ENCODE data around the gene TMEM50A.
"Not testable (repeated sequence)": the region's sequence is repeated elsewhere in the genome, so short reads cannot be mapped to it uniquely, and the experiment has no call there.

The TMEM50A gene

DNA sequence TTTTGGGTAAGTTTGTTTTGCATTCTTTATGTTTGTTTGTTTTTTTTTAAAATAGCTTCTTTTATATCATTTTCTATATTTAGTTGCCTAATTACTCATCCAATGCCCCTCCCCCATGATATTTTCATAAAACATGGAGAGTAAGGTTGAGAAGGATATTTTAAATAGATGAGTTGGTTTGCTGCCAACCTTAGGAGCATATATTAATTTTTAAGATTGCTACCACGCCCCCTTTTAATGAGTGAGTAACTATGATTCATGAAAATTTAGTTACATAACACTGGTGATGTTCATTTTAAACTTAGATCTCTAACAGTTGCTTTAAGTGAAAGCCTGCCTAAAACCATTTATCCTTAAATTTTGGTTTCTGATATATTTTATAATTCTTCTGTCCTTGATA, 18.7 kb downstream of the TMEM50A start:
- H3K27ac Mint-ChIP-seq = peak overlapping the region; percentile 85
- no peaks in the 10 kb centered on the region for H3K27me3 Mint-ChIP-seq
- no peaks in the 10 kb centered on the region for H3K9me3 Mint-ChIP-seq (ENCODE audit: low read depth)
- H3K4me1 Mint-ChIP-seq (ENCODE audit: low read depth) = peaks cover 35% of the 10 kb centered on the region
- H3K36me3 Mint-ChIP-seq = peaks cover 7% of the 10 kb centered on the region
- H3K4me3 Mint-ChIP-seq = peak overlapping the region; percentile 42

DNA sequence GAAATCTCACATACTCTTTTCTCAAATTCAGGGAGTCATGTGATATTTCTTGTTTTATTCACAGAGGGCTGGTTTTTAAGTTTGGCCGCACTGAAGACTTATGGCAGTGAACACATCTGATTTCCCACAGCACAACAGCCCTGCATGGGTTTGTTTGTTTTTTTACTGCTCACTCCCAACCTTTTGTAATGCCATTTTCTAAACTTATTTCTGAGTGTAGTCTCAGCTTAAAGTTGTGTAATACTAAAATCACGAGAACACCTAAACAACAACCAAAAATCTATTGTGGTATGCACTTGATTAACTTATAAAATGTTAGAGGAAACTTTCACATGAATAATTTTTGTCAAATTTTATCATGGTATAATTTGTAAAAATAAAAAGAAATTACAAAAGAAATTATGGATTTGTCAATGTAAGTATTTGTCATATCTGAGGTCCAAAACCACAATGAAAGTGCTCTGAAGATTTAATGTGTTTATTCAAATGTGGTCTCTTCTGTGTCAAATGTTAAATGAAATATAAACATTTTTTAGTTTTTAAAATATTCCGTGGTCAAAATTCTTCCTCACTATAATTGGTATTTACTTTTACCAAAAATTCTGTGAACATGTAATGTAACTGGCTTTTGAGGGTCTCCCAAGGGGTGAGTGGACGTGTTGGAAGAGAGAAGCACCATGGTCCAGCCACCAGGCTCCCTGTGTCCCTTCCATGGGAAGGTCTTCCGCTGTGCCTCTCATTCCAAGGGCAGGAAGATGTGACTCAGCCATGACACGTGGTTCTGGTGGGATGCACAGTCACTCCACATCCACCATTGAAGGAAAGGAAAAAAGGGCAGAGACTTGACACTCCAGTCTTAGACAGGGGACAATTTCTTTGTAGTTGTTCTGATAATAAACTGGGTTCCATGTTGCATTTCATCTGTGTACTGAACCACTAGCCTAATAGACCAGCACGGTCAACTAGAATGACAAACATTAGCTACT, 22.8 kb downstream of the TMEM50A start:
- Mint-ChIP-seq H3K36me3 (peaks cover 4% of the 10 kb centered on the region), H3K27me3 (no peaks in the 10 kb centered on the region), H3K4me3 (no peak overlapping the region), H3K4me1 (ENCODE audit: low read depth) (peaks cover 30% of the 10 kb centered on the region), H3K27ac (peak overlapping the region; percentile 91), H3K9me3 (ENCODE audit: low read depth) (no peaks in the 10 kb centered on the region)

DNA sequence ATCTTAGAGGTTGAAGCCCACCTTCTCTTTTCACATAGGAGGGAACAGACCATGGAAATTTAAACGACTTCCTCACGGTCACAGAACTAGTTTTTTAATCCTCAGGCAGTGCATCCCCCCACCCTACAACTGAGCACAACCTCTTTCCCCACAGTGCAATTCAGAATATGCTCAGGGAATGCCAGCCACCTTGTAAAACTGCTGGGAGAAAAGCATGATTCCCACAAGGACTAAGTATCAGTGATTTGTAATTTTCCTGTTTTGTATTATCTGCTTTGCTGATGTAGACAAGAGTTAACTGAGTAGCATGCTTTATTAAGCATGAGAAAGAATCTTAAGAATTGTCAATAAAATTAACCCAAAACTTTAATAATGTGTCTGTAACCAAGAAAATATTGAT, 23.8 kb downstream of the TMEM50A start:
- H3K9me3 Mint-ChIP-seq (ENCODE audit: low read depth) = no peaks in the 10 kb centered on the region
- H3K4me1 Mint-ChIP-seq (ENCODE audit: low read depth) = peaks cover 20% of the 10 kb centered on the region
- no peak overlapping the region for H3K4me3 Mint-ChIP-seq
- no peaks in the 10 kb centered on the region for H3K27me3 Mint-ChIP-seq
- peak overlapping the region; percentile 91 for H3K27ac Mint-ChIP-seq
- H3K36me3 Mint-ChIP-seq = peaks cover 3% of the 10 kb centered on the region

DNA sequence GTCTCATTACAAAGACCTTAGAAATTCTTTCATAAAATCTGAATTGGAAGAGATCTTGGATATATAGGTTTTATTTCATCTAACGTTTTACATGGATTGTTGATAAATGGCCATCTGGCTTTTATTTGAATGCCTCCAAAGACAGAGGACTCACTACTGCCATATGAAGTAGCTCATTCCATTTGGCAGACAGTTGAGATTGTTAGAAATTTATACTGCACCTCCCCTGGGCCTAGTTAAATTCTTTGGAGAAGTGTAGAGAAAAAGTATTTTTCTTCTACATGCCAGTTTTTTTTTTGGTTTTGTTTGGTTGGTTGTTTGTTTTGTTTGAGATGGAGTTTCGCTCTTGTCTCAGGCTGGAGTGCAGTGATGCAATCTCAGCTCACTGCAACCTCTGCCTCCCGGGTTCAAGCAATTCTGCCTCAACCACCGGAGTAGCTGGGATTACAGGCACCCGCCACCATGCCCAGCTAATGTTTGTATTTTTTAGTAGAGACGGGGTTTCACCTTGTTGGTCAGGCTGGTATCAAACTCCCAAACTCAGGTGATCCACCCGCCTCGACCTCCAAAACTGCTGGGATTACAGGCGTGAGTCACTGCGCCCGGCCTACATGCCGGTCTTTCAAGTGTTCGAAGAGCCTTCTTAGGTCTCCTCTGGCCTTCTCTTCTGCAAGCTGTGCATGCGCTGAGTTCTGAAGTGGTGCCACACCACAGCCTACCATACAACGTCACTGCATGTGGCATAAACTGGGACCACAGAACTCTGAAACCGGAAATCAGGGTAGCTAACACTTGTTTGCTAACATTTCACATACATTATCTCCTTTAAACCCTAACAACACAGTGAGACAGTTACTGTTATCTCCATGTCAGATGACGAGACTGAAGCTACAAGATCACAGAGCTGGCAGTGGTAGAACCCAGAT, 24.8 kb downstream of the TMEM50A start:
- H3K9me3 Mint-ChIP-seq (ENCODE audit: low read depth); H3K27me3 Mint-ChIP-seq; H3K27ac Mint-ChIP-seq; H3K4me3 Mint-ChIP-seq; H3K36me3 Mint-ChIP-seq: not testable (repeated sequence)
- peaks cover 13% of the 10 kb centered on the region for H3K4me1 Mint-ChIP-seq (ENCODE audit: low read depth)

DNA sequence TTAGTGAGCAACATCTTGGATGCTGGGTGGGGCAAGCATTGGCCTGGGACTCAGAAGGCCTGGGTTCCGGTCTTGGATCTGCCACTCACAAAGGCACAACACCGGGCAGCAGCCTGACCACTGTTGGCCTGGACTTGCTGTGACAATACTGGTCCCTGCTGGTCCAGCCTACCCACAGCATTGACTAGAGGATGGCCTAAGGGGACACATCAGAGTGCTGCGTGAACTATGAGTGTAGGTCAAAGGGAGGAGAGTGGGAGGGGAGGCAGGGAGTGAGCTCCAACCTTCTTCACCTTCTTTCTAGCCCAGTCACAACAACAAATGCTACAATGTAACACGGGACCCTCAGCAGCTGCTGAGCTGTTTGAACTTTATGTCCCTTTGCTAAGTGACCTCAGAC, 31.1 kb downstream of the TMEM50A start:
- Mint-ChIP-seq H3K9me3 (ENCODE audit: low read depth) (no peaks in the 10 kb centered on the region), H3K4me3 (no peak overlapping the region), H3K27me3 (no peaks in the 10 kb centered on the region)

DNA sequence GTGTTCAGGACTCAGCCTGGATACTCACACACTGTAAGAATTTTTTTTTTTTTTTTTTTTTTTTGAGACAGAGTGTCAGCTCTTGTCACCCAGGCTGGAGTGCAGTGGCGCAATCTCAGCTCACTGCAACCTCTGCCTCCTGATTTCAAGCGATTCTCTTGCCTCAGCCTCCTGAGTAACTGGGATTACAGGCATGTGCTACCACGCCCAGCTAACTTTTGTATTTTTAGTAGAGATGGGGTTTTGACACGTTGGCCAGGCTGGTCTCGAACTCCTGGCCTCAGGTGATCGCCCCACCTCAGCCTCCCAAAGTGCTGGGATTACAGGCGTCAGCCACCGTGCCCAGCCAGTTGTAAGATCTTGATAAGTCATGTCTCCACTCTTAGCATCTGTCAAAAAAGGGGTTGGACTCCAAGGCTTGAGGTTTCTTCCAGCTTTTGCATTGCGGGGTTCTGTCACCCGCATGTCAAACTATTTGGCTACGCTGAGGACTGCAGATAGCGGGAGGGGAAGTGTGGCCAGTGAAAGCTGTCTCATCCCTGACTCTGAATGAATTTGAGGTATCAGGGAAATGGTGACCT, 31.6 kb downstream of the TMEM50A start:
- H3K4me3 Mint-ChIP-seq; H3K36me3 Mint-ChIP-seq; H3K27ac Mint-ChIP-seq; H3K27me3 Mint-ChIP-seq; H3K9me3 Mint-ChIP-seq (ENCODE audit: low read depth); H3K4me1 Mint-ChIP-seq (ENCODE audit: low read depth): not testable (repeated sequence)

More for the DNA sequence above, 31.1 kb downstream of the TMEM50A start:
- no peaks in the 10 kb centered on the region for H3K36me3 Mint-ChIP-seq
- no peaks in the 10 kb centered on the region for H3K4me1 Mint-ChIP-seq (ENCODE audit: low read depth)
- H3K27ac Mint-ChIP-seq = no peak overlapping the region

DNA sequence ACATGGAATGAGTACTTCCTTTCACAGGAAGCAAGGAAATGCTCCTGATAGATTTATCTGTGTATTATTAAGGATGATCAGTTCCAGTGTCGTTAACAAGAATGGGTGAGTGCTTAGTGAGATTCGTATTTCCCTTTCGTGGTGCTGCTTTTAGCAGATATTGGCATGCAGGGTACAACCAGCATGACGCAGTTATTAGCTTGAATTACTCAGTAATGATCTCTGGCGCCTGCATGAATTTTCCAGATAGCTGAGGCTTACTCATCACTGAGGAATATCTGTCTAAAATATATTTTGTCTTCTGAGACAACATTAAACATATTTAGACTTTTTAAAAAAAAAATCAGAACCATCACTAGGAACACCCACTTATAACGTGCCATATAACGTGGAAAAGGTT, 33.6 kb downstream of the TMEM50A start:
- H3K4me3 Mint-ChIP-seq; H3K27ac Mint-ChIP-seq; H3K9me3 Mint-ChIP-seq (ENCODE audit: low read depth); H3K4me1 Mint-ChIP-seq (ENCODE audit: low read depth); H3K27me3 Mint-ChIP-seq; H3K36me3 Mint-ChIP-seq: not testable (repeated sequence)

DNA sequence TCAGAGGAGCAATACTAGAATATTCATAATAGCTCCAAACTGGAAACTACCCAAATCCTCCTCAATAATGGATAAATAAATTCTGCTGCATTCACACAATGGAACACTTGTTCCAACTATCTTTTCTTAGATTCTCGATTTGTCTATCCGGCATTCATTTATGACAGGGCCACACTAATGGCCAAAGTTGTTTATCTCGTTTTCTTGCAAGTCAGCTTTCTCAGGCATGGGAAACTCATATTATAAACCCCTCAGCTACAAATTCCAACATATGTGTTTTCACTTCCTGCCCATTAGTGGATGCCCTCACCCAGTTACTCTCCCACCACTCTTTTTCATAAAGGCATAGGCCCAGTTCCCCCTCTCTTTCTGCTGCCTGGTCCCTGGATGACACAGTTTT, 40.2 kb downstream of the TMEM50A start:
- not testable (repeated sequence) for H3K4me3 Mint-ChIP-seq; H3K4me1 Mint-ChIP-seq (ENCODE audit: low read depth); H3K27me3 Mint-ChIP-seq; H3K36me3 Mint-ChIP-seq; H3K9me3 Mint-ChIP-seq (ENCODE audit: low read depth); H3K27ac Mint-ChIP-seq

DNA sequence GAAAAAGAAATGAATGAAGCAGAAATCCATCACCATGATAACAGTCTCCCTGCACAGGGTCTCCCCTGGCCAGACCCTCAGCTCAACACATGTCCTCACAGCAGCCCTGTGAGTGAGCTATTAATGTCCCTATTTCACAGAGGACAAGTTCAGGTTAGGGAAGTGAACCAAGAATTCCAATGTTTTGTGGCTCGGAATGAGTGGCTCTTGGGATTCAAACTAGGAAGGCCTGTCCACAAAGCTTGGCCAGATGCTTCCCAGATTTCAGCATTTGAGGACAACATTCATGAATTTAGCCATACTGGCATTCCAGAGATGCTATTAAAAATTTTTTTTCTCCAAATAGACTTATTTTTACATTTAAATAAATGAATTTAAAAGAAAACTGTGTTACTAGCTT, 44.4 kb downstream of the TMEM50A start:
- not testable (repeated sequence) for H3K4me3 Mint-ChIP-seq; H3K4me1 Mint-ChIP-seq (ENCODE audit: low read depth); H3K9me3 Mint-ChIP-seq (ENCODE audit: low read depth); H3K27me3 Mint-ChIP-seq; H3K36me3 Mint-ChIP-seq; H3K27ac Mint-ChIP-seq

DNA sequence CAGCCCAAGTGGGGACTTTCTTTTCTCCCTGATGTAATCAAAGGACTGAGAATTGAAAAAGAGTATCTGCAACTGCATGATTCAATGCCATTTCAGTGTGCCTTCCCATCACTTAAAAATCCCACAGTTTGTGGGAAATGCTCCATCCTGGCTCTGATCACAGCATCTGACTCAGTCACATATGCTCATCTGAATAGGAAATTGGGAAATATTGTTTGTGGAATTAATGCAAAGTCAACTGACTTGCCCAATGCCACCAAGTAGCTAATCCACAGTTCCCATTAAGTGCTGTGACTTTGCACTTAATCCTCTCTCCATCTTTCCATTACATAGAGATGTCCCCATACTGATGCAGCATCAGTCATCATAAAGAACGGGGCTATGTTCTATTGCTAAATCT, 45.0 kb downstream of the TMEM50A start:
- H3K4me1 Mint-ChIP-seq (ENCODE audit: low read depth); H3K27ac Mint-ChIP-seq; H3K9me3 Mint-ChIP-seq (ENCODE audit: low read depth); H3K4me3 Mint-ChIP-seq; H3K36me3 Mint-ChIP-seq; H3K27me3 Mint-ChIP-seq: not testable (repeated sequence)

DNA sequence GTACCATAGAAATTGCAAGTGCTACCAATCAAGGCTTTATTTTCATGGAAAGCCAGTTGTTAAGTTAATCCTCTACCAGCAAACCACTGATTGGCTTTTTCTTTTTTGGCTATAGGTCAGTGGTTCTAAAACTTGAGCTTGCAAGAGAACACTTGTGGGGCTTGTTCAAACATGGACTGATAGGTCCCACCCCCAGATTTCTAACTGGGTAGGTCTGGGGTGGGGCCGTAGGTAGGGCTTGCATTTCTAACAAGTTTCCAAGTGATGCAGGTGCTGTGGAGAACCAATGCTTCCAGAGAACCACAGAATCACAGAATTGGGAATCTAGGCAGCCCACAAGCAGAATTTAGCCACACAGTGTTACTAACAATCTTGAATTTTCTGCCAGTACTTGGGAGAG, 45.7 kb downstream of the TMEM50A start:
- H3K27me3 Mint-ChIP-seq; H3K4me1 Mint-ChIP-seq (ENCODE audit: low read depth); H3K36me3 Mint-ChIP-seq; H3K4me3 Mint-ChIP-seq; H3K9me3 Mint-ChIP-seq (ENCODE audit: low read depth); H3K27ac Mint-ChIP-seq: not testable (repeated sequence)

DNA sequence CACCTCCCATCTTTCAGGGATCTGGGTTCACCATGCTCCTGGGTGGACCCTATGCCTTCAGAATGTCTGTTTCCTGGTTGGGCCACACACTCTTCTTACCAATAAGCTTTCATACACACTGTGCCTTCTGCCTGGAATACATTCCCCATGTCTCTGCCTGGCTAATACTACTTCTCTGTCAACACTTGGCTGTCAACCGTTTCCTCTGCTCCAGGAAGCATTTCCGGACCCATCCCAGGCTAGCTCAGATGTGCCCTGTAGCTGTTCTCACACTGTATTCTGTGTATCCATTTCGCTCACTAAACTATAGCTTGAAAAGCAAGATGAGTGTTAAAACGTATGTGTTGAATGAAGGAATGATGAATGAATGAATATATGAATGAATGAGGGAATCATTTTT, 49.0 kb downstream of the TMEM50A start:
- H3K9me3 Mint-ChIP-seq (ENCODE audit: low read depth); H3K36me3 Mint-ChIP-seq: not testable (repeated sequence)

DNA sequence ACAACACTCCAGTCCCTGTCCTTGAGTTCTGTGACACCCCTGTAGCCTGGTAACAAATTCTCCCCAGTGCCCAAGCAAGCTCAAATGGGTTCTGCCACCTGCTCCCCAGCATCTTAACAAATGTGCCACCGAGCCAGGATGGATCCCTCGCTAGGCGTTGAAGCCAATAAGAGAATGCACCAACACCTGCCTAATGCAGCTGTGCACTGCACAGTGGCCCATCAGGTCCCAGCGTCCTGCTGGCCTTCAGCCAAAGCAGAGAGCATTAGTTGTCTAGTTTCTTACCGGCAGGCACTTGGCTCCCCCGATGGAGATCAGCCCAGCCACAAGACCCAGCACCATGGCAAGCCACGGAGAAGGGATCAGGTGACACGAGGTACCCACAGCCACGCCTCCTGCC, 50.6 kb downstream of the TMEM50A start:
- H3K27ac Mint-ChIP-seq; H3K36me3 Mint-ChIP-seq; H3K9me3 Mint-ChIP-seq (ENCODE audit: low read depth); H3K27me3 Mint-ChIP-seq; H3K4me3 Mint-ChIP-seq; H3K4me1 Mint-ChIP-seq (ENCODE audit: low read depth): not testable (repeated sequence)

More for the DNA sequence above, 49.0 kb downstream of the TMEM50A start:
- H3K27me3 Mint-ChIP-seq; H3K4me3 Mint-ChIP-seq; H3K27ac Mint-ChIP-seq; H3K4me1 Mint-ChIP-seq (ENCODE audit: low read depth): not testable (repeated sequence)

DNA sequence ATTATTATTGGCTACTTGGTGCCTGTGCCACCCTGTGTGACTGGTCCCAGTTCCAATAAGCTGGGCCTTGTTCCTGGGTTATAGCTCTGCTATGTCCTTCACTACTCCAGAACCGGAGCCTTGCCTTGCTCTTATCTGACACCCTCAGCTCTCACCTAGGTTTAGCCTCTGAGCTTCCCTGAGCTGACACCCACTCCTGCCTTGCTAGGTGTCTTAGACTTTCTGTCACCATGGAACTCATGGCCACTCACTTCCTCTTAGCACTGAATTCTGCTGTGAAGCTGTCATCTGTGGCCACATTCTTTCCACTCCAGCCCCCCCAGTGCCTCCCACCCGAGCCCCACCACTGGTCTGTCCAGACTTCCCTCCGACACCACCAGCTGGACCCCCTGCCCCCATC, 51.6 kb downstream of the TMEM50A start:
- not testable (repeated sequence) for H3K36me3 Mint-ChIP-seq; H3K27ac Mint-ChIP-seq; H3K4me3 Mint-ChIP-seq; H3K27me3 Mint-ChIP-seq; H3K4me1 Mint-ChIP-seq (ENCODE audit: low read depth); H3K9me3 Mint-ChIP-seq (ENCODE audit: low read depth)

DNA sequence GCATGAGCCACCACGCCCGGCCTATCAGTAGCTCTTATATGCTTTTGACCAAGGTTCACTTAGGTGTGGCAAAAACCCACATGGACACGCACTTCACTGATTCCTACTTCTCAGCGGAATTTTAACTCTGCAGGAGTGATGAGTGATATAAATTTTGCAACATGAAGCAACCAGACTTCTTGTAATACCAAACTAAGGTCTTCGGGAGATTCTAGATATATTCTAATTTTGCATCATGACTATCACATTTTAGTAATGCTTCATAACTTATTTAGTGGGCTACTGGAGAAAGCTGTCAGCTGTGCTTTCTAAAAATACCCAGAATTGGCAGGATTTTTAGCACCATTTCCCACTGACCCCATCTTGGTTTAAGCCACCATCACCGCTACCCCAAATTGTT, 54.7 kb downstream of the TMEM50A start:
- Mint-ChIP-seq H3K4me1 (ENCODE audit: low read depth) (no peaks in the 10 kb centered on the region), H3K27me3 (peaks cover 2% of the 10 kb centered on the region), H3K36me3 (no peaks in the 10 kb centered on the region), H3K9me3 (ENCODE audit: low read depth) (no peaks in the 10 kb centered on the region), H3K27ac (no peak overlapping the region), H3K4me3 (no peak overlapping the region)

Data from activated naive CD8-positive, alpha-beta T cell (primary cell).